ENCODE data around the gene CDH16.

GRCh38 chr16:66926171-66926947 lies 7.7 kb upstream of the CDH16 start:
- TF ChIP-seq CTCF (IDR thresholded peaks at IDR 0.05; ENCODE audit: extremely low read depth in 1 of 2, insufficient read depth in 1 of 2, low read depth in 1 of 2, low read length in 2 of 2) = no peak
- TF ChIP-seq MAX (IDR thresholded peaks at IDR 0.05; ENCODE audit: insufficient read depth, insufficient read length) = no peak
